ENCODE data around the gene DPPA4. TPM values are rescaled to one million over a fixed set of nuclear protein-coding genes. Genes with fewer than 3 reads are reported as not detected.

The DPPA4 gene
- total RNA-seq, 4 donors from 2014 or later = not detected

- no peaks in the 10 kb centered on the region for H3K4me1 ChIP-seq
- H3K27me3 ChIP-seq = no peaks in the 10 kb centered on the region
- DNase-seq (ENCODE audit: low spot score in 2 of 2) = no peak
- H3K36me3 ChIP-seq = no peaks in the 10 kb centered on the region
- TF ChIP-seq POLR2AphosphoS5 (IDR thresholded peaks at IDR 0.05) (no peak), POLR2A (IDR thresholded peaks at IDR 0.05) (no peak), EP300 (IDR thresholded peaks at IDR 0.05) (no peak)
- TF ChIP-seq, protein P1, sequence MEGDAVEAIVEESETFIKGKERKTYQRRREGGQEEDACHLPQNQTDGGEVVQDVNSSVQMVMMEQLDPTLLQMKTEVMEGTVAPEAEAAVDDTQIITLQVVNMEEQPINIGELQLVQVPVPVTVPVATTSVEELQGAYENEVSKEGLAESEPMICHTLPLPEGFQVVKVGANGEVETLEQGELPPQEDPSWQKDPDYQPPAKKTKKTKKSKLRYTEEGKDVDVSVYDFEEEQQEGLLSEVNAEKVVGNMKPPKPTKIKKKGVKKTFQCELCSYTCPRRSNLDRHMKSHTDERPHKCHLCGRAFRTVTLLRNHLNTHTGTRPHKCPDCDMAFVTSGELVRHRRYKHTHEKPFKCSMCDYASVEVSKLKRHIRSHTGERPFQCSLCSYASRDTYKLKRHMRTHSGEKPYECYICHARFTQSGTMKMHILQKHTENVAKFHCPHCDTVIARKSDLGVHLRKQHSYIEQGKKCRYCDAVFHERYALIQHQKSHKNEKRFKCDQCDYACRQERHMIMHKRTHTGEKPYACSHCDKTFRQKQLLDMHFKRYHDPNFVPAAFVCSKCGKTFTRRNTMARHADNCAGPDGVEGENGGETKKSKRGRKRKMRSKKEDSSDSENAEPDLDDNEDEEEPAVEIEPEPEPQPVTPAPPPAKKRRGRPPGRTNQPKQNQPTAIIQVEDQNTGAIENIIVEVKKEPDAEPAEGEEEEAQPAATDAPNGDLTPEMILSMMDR (IDR thresholded peaks at IDR 0.05) = no peak
- WGBS = 82% methylated on average over 14 of the region's 21 CpGs
- H3K4me3 ChIP-seq = no peak within 1 kb of the TSS
- peaks cover 4% of the 10 kb centered on the region for H3K9me3 ChIP-seq
- no peak within 1 kb of the TSS for H3K27ac ChIP-seq
Observed at GRCh38 chr3:109316162-109316730, 21.1 kb downstream of the DPPA4 start, which contains the start of gene DPPA2. DPPA2 (minus strand) TSS chr3:109316517; CDS start chr3:109314542, 1,975 bp downstream.

DNA sequence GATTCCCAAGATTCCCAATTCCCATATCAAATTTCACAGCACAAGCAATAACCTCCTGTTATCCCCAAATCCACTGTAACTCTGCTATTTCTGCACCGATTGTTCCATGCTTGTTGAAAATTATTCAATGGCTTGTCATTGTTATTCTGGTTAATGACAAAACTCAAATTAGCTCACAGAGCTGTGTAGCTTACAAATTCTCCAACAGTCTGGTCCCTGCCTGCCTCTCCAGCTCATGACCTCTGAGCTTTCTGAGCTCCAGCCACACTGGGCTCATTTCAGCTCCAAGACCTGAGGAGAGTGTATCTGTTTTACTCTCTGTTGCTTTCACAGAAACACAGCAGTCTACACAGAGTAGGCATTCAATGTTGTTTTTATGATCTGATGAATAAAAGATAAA is 24.3 kb downstream of the DPPA4 start:
- DNase-seq (ENCODE audit: low spot score in 2 of 2) = no peak
- 58% methylated on average over 1 of the region's 1 CpG for WGBS
- H3K4me1 ChIP-seq = no peaks in the 10 kb centered on the region
- no peak overlapping the region for H3K4me3 ChIP-seq
- TF ChIP-seq POLR2AphosphoS5 (IDR thresholded peaks at IDR 0.05) (no peak), POLR2A (IDR thresholded peaks at IDR 0.05) (no peak), EP300 (IDR thresholded peaks at IDR 0.05) (no peak)
- TF ChIP-seq, protein P1 (IDR thresholded peaks at IDR 0.05) = no peak
- no peak overlapping the region for H3K27ac ChIP-seq
- H3K36me3 ChIP-seq = no peaks in the 10 kb centered on the region
- H3K9me3 ChIP-seq = peaks cover 4% of the 10 kb centered on the region
- H3K27me3 ChIP-seq = no peaks in the 10 kb centered on the region

DNA sequence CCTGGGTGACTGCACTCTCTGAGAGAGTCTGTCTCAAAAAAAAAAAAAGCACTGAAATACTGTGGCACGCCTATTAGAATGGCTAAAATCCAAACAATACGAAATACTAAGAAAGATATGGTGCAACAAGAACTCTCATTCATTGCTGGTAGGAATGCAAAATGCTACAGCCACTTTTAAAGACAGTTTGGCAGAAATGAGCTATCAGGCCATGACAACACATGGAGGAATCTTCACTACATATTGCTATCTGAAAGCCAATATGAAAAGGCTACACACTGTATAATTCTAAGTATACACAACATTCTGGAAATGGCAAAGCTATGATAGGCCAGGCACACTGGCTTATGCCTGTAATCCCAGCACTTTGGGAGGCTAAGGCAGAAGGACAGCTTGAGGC is 39.9 kb downstream of the DPPA4 start:
- H3K4me3 ChIP-seq = no peak overlapping the region
- no peak overlapping the region for H3K27ac ChIP-seq
- no peaks in the 10 kb centered on the region for H3K27me3 ChIP-seq
- no peaks in the 10 kb centered on the region for H3K9me3 ChIP-seq
- 79% methylated on average over 2 of the region's 2 CpGs for WGBS
- TF ChIP-seq EP300 (IDR thresholded peaks at IDR 0.05) (no peak), POLR2A (IDR thresholded peaks at IDR 0.05) (no peak), POLR2AphosphoS5 (IDR thresholded peaks at IDR 0.05) (no peak)
- TF ChIP-seq, protein P1 (IDR thresholded peaks at IDR 0.05) = no peak
- no peaks in the 10 kb centered on the region for H3K4me1 ChIP-seq
- H3K36me3 ChIP-seq = no peaks in the 10 kb centered on the region
- no peak for DNase-seq (ENCODE audit: low spot score in 2 of 2)

GRCh38 chr3:109284071-109284470 is 53.3 kb downstream of the DPPA4 start:
- TF ChIP-seq POLR2A (IDR thresholded peaks at IDR 0.05) (no peak), POLR2AphosphoS5 (IDR thresholded peaks at IDR 0.05) (no peak), EP300 (IDR thresholded peaks at IDR 0.05) (no peak)
- TF ChIP-seq, protein P1 (IDR thresholded peaks at IDR 0.05) = no peak
- Histone ChIP-seq H3K27me3 (no peaks in the 10 kb centered on the region), H3K27ac (no peak overlapping the region), H3K4me3 (no peak overlapping the region), H3K36me3 (no peaks in the 10 kb centered on the region), H3K9me3 (no peaks in the 10 kb centered on the region), H3K4me1 (no peaks in the 10 kb centered on the region)
- no peak for DNase-seq (ENCODE audit: low spot score in 2 of 2)

GRCh38 chr3:109278546-109278945 is 58.8 kb downstream of the DPPA4 start:
- H3K36me3 ChIP-seq = no peaks in the 10 kb centered on the region
- DNase-seq (ENCODE audit: low spot score in 2 of 2) = no peak
- no peak overlapping the region for H3K4me3 ChIP-seq
- WGBS = 64% methylated on average over 1 of the region's 1 CpG
- H3K9me3 ChIP-seq = no peaks in the 10 kb centered on the region
- no peak overlapping the region for H3K27ac ChIP-seq
- no peak for TF ChIP-seq POLR2AphosphoS5 (IDR thresholded peaks at IDR 0.05)
- no peak for TF ChIP-seq POLR2A (IDR thresholded peaks at IDR 0.05)
- no peak for TF ChIP-seq EP300 (IDR thresholded peaks at IDR 0.05)
- TF ChIP-seq, protein P1 (IDR thresholded peaks at IDR 0.05) = no peak
- no peaks in the 10 kb centered on the region for H3K27me3 ChIP-seq
- H3K4me1 ChIP-seq = no peaks in the 10 kb centered on the region

Data from suprapubic skin (tissue), 4 donors.